Vagina (tissue), 2 donors: ENCODE results near the gene ANAPC7. TPM values are rescaled to one million over a fixed set of nuclear protein-coding genes. Genes with fewer than 3 reads are reported as not detected.

ENCODE experiments used
- DNase-seq, 2 donors: peaks; one replicate each; pipeline ENCODE4 v3.0.0-alpha.2; 2017; ENCODE audit errors: extremely low spot score in 2 of 2
- H3K27ac ChIP-seq: fragments of 200-600 bp; sonication (generic); one replicate; pipeline ENCODE4 v1.5.1; 2019
- H3K27me3 ChIP-seq: fragments of 200-600 bp; sonication (generic); one replicate; pipeline ENCODE4 v1.5.1; 2019
- H3K36me3 ChIP-seq, 2 donors: fragments of 200-600 bp; sonication (generic); one replicate each; pipeline ENCODE4 v1.5.1; 2017 to 2019
- H3K4me1 ChIP-seq: fragments of 200-600 bp; sonication (generic); one replicate; pipeline ENCODE4 v1.5.1; 2019
- H3K4me3 ChIP-seq, 2 donors: fragments of 200-600 bp; sonication (generic); 1 replicate in 1 of 2; 2 replicates in 1 of 2; pipeline ENCODE4 v1.5.1; 2016 to 2019
- H3K9me3 ChIP-seq: fragments of 200-600 bp; sonication (generic); one replicate; pipeline ENCODE4 v1.5.1; 2019
- CTCF ChIP-seq, 3 experiments: fragments of 450-650 bp in 2 of 3; fragments of 200-600 bp in 1 of 3; sonication (generic) in 1 of 3; IDR thresholded peaks; one replicate each; pipeline ENCODE4 v1.5.1; 2017 to 2019; ENCODE audit warnings: antibody characterized with exemption in 3 of 3, mild to moderate bottlenecking in 2 of 3, moderate library complexity in 2 of 3
- POLR2A ChIP-seq, 2 donors: fragments of 450-650 bp; IDR thresholded peaks; one replicate each; pipeline ENCODE4 v1.6.1; 2017; ENCODE audit warnings: antibody characterized with exemption in 2 of 2, mild to moderate bottlenecking in 2 of 2, moderate library complexity in 2 of 2
- POLR2AphosphoS5 ChIP-seq, 2 donors: sonication (generic); formaldehyde crosslinking; IDR thresholded peaks; one replicate each; pipeline ENCODE4 v1.9.0; 2017; ENCODE audit warnings: antibody characterized with exemption in 2 of 2, mild to moderate bottlenecking in 2 of 2, low read depth in 1 of 2; ENCODE audit not compliant: insufficient read depth in 1 of 2
- intact Hi-C: fragments of 100-400 bp; cut with DNase I; formaldehyde crosslinking; loops from one replicate; pipeline ENCODE4 v1.15.1; 2023
- total RNA-seq: library from RNA; depleted of rRNA; stranded (reverse); fragments of >200 nt; gene quantifications from one replicate; pipeline ENCODE4 v1.2.3, GENCODE V29; 2016

ANAPC7 gene
- total RNA-seq, 1 donor from 2014 or later: 57.9 TPM

- Histone ChIP-seq H3K27me3 (no peaks in the 10 kb centered on the region), H3K27ac (peak overlapping the region; percentile 33), H3K4me3 (no peak overlapping the region), H3K36me3 (peaks cover 0 to 7% of the 10 kb centered on the region in 2 donors), H3K4me1 (peaks cover 55% of the 10 kb centered on the region), H3K9me3 (no peaks in the 10 kb centered on the region)
- intact Hi-C loops: no loop called here
- TF ChIP-seq POLR2AphosphoS5 (IDR thresholded peaks at IDR 0.05; ENCODE audit: insufficient read depth in 1 of 2, low read depth in 1 of 2): no peak
- no peak for TF ChIP-seq POLR2A (IDR thresholded peaks at IDR 0.05)
- no peak for TF ChIP-seq CTCF (IDR thresholded peaks at IDR 0.05)
- DNase-seq: peak in 1 of 2 donors; percentile 62
Measured at GRCh38 chr12:110369992-110370391, 33.5 kb downstream of the ANAPC7 start.

GRCh38 chr12:110367181-110367864, 36.2 kb downstream of the ANAPC7 start:
- Histone ChIP-seq H3K36me3 (no peaks in the 10 kb centered on the region), H3K9me3 (no peaks in the 10 kb centered on the region), H3K4me1 (peaks cover 28% of the 10 kb centered on the region), H3K4me3 (no peak overlapping the region), H3K27ac (peak overlapping the region; percentile 24), H3K27me3 (no peaks in the 10 kb centered on the region)
- no peak for TF ChIP-seq CTCF (IDR thresholded peaks at IDR 0.05)
- TF ChIP-seq POLR2AphosphoS5 (IDR thresholded peaks at IDR 0.05; ENCODE audit: insufficient read depth in 1 of 2, low read depth in 1 of 2): no peak
- TF ChIP-seq POLR2A (IDR thresholded peaks at IDR 0.05): no peak
- intact Hi-C loops: no loop called here
- DNase-seq: no peak

GRCh38 chr12:110366321-110367142, 37.0 kb downstream of the ANAPC7 start:
- Histone ChIP-seq H3K27me3 (no peaks in the 10 kb centered on the region), H3K4me1 (peaks cover 20% of the 10 kb centered on the region), H3K9me3 (no peaks in the 10 kb centered on the region), H3K36me3 (no peaks in the 10 kb centered on the region), H3K27ac (no peak overlapping the region), H3K4me3 (no peak overlapping the region)
- intact Hi-C loops: no loop called here
- no peak for DNase-seq
- TF ChIP-seq CTCF (IDR thresholded peaks at IDR 0.05) (no peak), POLR2AphosphoS5 (IDR thresholded peaks at IDR 0.05; ENCODE audit: insufficient read depth in 1 of 2, low read depth in 1 of 2) (no peak), POLR2A (IDR thresholded peaks at IDR 0.05) (no peak)

GRCh38 chr12:110365489-110366320, 37.8 kb downstream of the ANAPC7 start:
- TF ChIP-seq CTCF (IDR thresholded peaks at IDR 0.05): no peak
- TF ChIP-seq POLR2AphosphoS5 (IDR thresholded peaks at IDR 0.05; ENCODE audit: insufficient read depth in 1 of 2, low read depth in 1 of 2): no peak
- no peak for TF ChIP-seq POLR2A (IDR thresholded peaks at IDR 0.05)
- DNase-seq: no peak
- intact Hi-C loops: no loop called here
- Histone ChIP-seq H3K4me3 (no peak overlapping the region), H3K9me3 (no peaks in the 10 kb centered on the region), H3K27me3 (no peaks in the 10 kb centered on the region), H3K4me1 (peaks cover 12% of the 10 kb centered on the region), H3K27ac (no peak overlapping the region), H3K36me3 (no peaks in the 10 kb centered on the region)
